GM18870 (cell line): Measurements from ENCODE around the gene TMEM190.

Experiments
- ATAC-seq: cut with Tn5 transposase; IDR thresholded peaks from one replicate; pipeline ENCODE4 v1.9.1; 2021; ENCODE audit warnings: moderate library complexity; ENCODE audit not compliant: unreplicated experiment

TMEM190 gene

DNA sequence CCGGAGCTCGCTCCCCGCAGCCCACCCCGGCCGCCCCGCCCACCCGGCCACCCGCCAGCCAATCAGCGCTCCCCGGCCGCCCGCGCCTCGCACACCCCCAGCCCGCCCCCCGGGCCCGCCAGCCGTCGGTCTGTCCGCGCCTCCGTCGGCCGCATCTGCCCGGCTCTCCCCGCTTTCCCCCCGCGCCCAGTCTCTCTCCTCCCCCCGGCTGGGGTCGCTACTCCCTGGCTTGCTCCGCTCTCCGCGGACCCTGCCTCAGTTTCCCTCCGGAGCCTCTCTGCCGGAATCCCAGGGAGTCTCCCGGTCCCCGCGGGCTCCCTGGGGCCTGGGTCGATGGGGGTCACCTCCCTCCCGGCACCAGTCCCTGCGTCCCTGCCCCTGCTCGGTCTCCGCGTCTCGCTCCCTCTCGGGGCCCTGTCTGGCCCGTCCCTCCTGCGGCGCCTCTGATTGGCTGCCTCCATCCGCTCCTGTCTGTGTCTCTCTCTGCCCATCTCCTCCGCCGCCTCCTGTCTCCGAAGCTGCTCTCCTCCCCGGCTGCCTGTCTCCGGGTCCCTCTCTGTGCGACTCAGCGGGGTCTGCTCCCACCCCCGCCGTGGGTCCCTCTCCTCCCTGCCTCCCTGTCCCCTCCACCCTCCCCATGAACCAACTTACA, 6.8 kb upstream of the TMEM190 start:
- no peak for ATAC-seq

- ATAC-seq: no peak
These were observed 6.2 kb upstream of the TMEM190 start, which contains the start of gene IL11 for GRCh38 chr19:55370305-55370988. TSS of gene IL11 (minus strand) at chr19:55370463. CDS start at chr19:55370310, 153 bp downstream.

- ATAC-seq: no peak
These were observed 4.1 kb upstream of the TMEM190 start for GRCh38 chr19:55372316-55373081.

GRCh38 chr19:55373306-55373992, 3.2 kb upstream of the TMEM190 start:
- no peak for ATAC-seq

DNA sequence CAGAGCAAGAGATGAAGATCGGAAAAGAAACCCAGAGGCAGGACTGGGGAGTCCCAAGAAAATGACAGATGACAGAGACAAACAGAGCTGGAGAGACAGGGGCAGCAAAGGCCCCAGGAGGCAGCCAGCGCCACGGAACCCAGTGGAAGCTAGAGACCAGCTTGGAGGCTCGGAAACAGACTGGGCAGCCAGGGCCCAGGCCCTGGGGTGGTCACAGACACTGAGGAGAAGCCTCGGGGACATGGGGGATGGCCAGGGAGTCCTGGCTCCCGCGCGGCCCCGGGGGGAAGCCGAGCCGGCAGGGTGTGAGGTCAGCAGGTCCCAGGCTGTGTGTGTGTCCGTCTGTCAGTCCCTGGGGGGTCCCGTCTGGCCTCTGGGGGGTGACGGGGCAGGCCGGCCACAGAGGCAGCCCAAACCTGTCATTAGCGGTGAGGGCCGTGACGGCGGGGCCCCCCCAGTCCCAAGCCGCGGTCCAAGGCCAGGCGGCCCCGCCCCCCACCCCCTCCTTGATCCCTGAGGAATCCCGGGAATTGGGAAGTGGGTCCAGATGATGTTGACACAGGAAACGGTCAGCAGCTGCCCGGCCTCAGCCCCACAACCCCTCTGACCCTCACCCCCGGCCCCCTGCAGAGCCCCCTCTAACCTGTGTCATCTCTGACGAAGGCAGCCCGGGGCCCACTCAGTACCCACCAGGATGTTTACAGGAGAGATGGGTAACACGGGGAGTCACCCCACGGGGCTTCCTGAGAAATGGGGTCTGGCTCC, 2.5 kb upstream of the TMEM190 start:
- ATAC-seq: no peak

DNA sequence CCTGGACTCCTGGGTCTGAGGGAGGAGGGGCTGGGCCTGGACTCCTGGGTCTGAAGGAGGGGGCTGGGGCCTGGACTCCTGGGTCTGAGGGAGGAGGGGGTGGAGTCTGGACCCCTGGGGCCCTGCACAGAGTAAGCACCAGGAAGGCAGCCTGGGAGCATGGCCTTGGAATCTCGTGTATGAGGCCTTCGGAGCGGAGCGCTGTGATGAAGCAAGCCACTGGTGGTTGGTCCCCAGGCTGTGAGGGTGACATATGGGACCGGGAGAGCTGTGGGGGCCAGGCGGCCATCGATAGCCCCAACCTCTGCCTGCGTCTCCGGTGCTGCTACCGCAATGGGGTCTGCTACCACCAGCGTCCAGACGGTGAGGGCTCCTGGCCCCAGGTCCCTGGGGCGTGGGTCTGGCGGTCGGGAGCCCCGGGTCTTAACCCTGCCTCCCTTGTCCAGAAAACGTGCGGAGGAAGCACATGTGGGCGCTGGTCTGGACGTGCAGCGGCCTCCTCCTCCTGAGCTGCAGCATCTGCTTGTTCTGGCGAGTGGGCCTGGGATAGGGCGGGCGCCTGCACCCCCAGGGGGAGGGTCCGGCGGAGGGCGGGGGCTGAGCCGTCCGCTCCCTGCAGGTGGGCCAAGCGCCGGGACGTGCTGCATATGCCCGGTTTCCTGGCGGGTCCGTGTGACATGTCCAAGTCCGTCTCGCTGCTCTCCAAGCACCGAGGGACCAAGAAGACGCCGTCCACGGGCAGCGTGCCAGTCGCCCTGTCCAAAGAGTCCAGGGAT, 918 bp downstream of the TMEM190 start:
- ATAC-seq: no peak

DNA sequence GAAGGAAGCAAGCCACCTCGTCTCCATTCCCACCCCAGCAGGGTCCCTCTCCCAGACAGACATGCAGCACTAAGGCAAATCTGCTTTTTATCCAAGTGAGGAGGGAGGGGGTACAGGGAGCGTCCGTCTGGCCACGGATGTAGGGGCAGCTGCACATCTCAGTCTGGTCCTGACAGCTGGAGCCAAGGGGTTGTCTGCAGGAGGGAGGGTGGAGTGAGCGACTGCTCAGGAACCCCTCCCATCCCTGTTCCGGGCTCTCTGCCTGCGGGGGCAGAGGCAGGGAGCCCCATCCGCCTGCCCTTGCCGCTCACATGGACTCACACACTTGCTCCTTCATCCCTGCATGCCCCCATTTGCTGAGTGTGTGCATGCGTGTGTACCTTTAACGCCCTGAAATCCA, 2.5 kb downstream of the TMEM190 start:
- ATAC-seq: no peak

DNA sequence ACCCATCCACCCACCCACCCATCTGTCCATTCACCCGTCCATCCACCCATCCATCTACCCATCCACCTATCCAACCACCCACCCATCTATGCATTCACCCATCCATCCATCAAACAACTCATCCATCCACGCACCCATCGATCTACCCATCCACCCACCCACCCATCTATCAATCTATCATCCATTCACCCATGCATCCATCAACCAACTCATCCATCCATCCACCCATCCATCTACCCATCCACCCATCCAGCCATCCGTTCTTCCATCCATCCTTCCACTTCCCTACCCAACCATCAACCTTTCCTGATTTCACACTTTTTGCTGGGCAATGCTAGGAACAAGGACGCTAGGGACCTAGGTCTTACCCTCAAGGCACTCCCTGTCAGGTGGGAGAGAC, 5.4 kb downstream of the TMEM190 start:
- ATAC-seq: no peak

GRCh38 chr19:55382522-55383054, 6.0 kb downstream of the TMEM190 start:
- ATAC-seq: no peak

DNA sequence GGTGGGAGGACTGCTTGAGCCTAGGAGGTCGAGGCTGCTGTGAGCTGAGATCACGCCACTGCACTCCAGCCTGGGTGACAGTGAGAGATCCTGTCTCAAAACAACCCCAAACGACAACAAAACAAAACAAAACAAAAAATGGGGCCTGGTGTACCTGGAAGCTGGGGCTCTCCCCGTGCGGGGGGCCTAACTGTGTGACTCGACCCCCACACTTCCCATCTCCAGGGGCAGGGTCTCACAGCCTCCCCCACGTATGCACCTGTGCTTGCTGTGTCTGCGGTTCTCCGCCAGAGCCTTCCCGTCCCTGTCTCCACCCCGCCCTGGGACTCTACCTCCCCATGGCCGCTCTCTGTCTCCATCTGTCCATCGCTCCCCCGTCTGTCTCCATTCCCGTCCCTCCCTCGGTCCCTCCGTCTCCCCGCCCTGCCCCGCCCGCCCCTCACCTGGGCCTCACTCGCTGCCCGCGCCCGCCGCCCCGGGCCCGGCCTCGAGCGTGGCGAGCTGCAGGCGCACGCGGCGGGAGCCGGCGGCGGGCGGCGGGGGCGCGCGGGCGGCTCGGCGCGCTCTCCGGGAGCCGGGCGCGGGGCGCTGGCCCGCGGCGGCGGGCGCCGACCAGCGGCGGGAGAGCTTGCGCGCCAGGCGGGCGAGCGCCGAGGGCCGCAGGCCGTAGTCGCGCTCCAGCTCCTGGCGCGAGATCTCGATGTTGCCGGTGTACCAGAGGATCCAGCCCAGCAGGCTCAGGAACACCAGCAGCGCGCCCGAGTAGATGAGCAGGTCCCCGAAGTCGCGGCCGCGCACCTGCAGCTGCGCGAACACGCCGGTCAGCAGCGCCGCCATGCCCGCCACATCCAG, 6.9 kb downstream of the TMEM190 start:
- ATAC-seq: no peak

GRCh38 chr19:55384131-55384919, 7.7 kb downstream of the TMEM190 start, which contains the start of gene TMEM238:
TSS of gene TMEM238 (minus strand) at chr19:55384292. CDS start at chr19:55384259, 33 bp downstream.
- no peak for ATAC-seq

GRCh38 chr19:55384920-55385723, 8.5 kb downstream of the TMEM190 start:
- peak; percentile 64 for ATAC-seq

- peak; percentile 61 for ATAC-seq
These were observed 9.3 kb downstream of the TMEM190 start, which contains the start of gene RPL28 for GRCh38 chr19:55385724-55386492. TSS of gene RPL28 (plus strand) at chr19:55385932. CDS start at chr19:55386358, 426 bp downstream.

DNA sequence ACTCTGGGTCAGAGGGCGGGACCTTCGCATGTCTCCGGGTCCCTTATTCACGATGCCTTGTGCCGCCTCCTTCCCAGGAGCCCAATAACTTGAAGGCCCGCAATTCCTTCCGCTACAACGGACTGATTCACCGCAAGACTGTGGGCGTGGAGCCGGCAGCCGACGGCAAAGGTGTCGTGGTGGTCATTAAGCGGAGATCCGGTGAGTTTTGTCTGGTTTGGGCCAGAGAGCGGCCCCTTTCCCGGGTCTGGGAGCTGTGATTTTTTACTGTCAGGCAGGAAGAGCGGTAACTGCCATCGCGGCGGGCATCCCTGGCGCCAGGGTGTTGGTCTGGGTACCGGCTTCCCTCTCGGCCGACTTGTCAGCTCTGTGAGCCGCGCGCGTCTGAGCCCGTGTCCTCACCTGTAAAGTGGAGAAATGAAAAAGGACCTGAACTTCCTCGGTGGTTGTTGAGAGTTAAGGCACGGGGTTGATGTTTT, 9.9 kb downstream of the TMEM190 start:
- ATAC-seq: no peak

GRCh38 chr19:55387736-55388497, 11.3 kb downstream of the TMEM190 start:
- ATAC-seq: no peak
